ENCODE measurements around the gene EEIG1. TPM values are rescaled to one million over a fixed set of nuclear protein-coding genes. Genes with fewer than 3 reads are reported as not detected.
"Not testable (repeated sequence)": the region's sequence is repeated elsewhere in the genome, so short reads cannot be mapped to it uniquely, and the experiment has no call there.

The EEIG1 gene
- total RNA-seq, result 4.8 and 6.7 TPM in 2 replicates
- polyA plus RNA-seq (2012), result 32.8 TPM

DNA sequence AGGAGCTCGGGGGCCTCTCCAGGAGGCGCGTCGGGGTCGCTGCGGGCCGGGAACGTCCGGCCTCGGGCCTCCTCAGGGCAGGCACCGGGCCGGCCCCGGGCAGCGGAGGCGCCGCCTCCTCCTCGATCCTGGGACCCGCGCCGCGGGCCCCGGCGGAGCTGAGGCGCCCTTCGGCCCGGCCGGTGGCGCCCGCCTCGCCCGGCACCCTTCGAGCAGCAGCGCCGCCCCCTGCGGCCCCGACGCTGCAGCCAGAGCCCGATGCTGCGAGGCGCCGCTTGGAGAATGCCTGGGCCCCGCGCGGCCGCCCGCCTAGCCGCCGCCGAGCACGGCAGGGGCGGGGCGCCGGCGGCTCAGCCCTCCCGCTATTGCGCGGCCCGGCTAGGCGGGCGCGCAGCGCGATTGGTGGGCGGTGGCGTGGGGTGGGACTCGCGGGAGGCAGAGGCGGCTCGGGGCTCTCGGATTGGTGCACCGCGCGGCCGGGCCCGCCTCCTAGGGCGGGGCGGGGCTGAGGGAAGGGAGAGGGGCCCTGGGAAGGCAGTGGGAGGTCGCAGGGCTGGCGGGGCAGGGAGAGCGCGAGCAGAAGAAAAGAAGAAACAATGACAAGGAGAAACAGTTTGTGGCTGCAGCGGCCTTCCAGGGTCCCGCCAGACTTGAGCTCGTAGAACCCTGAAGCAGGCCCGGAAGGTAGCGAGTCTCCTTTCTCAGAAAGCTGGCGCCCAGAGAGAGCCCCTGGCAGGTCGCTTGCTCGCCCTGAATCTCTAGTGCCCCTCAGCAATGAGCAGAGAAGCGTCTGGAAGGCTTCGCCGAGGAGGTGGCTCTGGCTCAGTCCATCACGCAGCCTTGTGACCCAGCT lies at the start of gene EEIG1:
Gene EEIG1, minus strand, starts transcription at position 284 of the 853 bp plus-strand sequence. CDS start 852 bp downstream, outside the sequence.
- peak; percentile 94 for DNase-seq (ENCODE audit: low read depth)

DNA sequence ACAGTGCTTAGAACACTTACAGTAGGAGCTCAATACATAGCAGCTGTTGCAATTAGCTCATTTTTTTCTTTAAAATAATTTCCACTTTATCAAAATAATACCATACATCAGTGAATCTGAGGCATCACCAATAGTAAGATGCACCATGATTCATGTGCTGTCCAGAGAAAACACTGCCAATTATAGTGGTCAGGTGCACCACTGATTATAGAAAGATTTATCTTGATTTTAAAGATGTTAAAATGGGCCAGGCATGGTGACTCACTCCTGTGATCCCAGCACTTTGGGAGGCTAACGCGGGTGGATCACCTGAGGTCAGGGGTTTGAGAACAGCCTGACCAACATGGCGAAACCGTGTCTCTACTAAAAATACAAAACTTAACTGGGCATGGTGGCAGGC lies 46.9 kb upstream of the EEIG1 start:
- no peak for DNase-seq (ENCODE audit: low read depth)

DNA sequence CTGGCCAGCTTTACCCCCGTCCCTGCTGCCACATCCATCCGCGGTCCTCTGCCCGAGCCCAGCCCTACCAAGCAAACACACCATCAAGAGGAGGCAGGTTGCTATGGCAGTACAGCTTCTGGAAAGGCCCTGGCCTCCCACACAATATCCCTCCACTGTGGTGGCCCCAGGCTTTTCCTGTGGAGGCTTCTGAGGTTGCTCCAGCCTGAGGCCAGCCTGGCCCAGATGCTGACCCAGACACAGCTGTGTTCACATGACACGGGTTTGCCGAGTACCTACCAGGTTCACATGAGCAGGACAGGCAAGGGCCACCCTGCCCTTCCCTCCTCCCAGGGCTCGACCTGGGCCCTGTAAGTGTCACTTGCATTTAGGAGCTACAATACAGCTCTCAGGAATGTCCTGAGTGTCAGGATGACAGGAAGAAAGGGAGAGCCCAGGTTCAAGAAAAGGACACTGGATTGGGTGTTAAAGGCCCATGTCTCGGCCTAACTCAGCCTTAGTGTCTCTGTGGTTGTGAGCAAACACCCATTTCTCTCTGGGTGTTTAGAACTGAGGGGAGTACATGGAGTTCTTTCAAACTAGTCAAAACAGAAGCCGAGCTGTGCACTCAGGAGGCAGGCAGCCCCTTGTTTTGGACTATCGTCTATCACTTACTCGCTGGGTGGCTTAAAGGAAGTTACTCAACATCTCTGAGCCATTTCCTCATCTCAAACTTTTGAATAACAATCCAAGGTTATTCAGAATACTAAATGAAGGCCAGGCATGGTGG lies 46.2 kb upstream of the EEIG1 start:
- no peak for DNase-seq (ENCODE audit: low read depth)

DNA sequence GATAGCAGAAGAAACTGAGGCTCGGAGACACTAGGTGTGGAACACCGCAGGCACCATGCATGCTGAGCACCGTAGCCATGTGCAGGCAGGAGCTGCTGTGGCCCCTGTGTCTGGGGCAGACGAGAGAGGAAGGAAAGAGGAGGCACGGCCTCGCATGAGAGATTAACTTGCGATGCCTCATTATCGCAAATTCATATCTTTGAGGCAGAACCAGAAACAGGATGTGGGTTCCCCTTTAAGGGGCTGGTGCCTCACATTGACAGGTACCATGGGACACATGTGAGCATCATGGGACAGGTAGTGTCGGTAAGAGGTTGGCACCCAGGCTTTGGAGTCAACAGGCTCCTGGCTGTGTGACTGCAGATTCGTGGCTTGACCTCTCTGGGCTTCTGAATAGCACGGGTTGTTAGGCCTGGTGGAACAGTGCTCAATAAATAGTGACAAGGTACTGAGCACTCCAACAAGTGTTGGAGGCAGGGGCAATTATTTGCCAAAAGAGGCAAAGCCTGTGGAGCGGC lies 45.5 kb upstream of the EEIG1 start:
- DNase-seq (ENCODE audit: low read depth), result no peak

DNA sequence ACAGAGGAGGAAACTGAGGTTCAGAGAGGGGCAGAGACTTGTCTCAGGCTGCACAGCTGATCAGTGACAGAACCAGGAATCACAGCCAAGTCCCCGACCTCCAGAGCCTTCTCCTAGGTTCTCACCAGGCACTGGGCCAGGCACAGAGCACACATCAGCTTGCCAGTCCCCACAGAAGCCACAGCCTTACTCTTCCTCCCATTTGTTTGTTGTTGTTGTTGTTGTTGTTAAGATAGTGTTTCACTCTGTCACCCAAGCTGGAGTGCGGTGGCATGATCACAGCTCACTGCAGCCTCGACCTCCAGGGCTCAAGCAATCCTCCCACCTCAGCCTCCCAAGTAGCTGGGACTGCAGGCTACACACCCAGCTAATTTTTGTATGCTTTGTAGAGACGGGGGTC lies 44.9 kb upstream of the EEIG1 start:
- DNase-seq (ENCODE audit: low read depth), result no peak

DNA sequence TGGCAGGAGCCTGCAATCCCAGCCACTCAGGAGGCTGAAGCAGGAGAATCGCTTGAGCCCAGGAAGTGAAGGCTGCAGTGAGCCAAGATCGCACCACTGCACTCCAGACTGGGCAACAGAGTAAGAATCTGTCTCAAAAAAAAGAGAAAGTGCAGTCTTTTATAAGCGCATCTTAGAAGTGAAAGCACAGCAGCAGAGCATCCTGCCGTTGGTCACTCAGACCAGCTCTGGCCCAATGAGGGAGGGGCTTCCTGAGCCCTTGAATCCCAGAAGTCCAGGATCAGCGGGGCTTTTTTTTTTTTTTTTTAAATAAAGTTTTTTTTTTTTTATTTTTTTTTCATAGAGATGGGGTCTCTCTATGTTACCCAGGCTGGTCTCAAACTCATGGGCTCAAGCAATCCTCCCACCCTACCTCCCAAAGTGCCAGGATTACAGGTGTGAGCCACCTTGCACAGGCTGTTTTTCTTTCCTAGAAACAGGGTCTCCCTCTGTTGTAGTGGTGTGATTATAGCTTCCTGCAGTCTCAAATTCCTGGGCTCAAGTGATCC lies 44.0 kb upstream of the EEIG1 start:
- DNase-seq (ENCODE audit: low read depth), result no peak

DNA sequence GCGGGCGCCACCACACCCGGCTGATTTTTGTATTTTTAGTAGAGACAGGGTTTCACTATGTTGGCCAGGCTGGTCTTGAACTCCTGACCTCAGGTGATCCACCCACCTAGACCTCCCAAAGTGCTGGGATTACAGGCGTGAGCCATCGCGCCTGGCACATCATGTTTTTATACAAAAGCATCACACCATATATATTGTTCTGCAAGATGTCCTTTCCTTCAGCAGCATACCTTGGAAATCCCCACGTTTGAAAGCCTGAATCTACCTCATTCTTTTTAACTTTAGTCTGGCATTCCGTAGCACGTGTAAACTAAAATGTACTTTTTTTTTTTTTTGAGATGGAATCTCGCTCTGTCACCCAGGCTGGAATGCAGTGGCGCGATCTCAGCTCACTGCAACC lies 42.9 kb upstream of the EEIG1 start:
- not testable (repeated sequence) for DNase-seq (ENCODE audit: low read depth)

DNA sequence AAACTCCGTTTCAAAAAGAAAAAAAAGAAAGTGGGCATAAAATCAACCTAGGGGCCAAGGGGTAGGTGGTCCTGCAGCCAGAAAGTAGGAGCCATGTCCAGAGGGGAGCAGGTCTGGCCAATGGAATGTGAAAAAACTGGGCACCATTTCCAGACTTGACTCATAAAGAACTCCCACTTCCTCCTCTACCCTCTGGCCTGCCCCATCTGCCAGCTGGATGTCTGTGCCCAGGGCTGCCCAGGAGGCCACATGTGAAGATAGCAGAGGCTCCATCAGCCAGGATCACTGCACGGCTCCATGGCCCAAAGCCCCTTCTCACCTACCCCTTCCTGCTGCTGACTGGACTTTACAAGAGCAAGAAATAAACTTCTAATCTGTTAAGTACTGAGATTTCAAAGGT lies 42.1 kb upstream of the EEIG1 start:
- DNase-seq (ENCODE audit: low read depth), result peak; percentile 24

DNA sequence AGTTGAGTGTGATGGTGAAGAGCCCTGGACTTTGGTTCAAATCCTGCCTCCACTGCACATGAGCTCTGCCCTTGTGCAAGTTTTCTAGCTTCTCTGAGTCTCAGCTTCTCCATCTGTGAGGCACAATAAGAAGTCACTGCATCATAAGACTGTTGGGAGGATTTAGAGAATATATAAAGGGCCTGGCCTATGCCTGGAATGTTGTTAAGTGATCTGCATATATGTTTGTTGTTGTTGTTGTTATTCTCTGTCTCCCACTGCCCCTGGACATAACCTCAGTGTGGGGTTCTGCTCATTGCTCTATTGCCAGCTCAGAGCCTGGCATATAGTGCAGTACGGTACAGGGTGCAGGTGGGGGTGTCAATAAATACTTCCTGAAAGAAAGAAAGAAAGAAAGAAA lies 40.3 kb upstream of the EEIG1 start:
- DNase-seq (ENCODE audit: low read depth), result no peak

DNA sequence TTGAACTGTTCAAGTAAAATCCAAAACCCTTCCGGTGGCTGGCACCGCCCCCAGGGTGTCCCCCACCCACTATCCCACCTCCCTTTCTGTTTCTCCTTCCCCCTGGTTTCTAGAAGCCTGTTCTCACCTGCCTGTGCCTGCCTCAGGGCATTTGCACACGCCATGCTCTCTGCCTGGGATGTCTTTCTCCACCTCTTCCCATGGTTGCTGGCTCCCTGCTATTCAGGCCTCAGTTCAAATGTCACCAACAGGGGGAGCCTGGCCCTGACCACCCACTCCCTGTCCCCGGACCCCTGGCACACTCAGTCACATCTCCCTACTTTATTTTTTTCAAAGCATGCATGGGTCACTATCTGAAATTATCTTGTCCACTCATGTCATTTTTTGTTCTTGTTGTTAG lies 39.9 kb upstream of the EEIG1 start:
- DNase-seq (ENCODE audit: low read depth), result no peak

DNA sequence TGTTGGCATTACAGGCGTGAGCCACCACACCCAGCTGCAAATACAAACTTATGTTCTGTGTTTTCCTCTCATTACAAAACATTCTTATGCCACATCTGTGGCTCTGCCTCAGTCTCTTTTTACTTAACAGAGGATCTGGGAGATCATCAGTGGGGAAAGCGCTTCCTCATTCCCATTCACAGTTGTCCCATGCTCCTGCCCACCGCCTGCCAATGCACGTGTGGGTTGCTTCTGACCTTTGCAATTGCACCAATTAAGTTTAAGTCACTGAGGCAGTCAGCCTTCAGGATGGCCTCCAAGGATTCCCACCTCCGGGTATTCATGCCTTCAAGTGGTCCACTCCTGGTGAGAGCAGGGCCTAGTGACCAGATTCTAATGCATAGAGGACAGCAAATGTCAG lies 34.9 kb upstream of the EEIG1 start:
- no peak for DNase-seq (ENCODE audit: low read depth)

DNA sequence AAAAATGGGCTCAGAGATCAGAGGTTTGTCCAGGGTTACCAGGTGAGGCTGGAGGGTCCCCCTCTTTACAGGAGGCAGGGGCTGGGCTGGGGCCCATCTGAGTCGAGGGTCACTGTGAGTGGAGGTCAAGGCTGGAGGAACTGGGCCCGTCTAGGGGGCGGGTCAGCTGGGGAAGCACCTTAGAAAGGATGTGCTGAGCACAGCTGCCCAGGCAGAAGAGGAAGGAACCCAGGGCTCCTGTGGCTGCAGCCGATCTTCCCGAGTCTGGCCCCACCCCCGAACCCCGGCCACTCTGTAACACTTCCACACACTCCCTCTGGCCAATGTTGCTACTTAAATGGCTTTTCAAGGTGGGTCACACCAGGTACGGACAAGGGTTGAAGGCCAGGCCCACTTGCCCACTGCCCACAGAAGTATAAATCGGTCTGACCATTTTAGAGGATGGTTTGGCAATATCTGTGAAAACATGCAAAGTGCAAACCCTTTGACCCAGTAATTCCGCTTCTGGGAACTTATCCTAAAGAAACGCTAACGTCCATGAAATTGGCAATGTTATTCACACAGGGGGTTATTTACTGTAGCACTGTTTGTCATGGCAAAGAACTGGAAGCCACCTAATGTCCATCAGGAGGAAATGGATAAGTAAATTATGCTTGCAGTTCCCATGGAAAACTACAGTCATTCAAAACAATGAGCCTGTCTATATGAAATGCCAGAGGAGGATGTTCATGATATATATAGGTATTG lies 30.5 kb upstream of the EEIG1 start:
- no peak for DNase-seq (ENCODE audit: low read depth)

DNA sequence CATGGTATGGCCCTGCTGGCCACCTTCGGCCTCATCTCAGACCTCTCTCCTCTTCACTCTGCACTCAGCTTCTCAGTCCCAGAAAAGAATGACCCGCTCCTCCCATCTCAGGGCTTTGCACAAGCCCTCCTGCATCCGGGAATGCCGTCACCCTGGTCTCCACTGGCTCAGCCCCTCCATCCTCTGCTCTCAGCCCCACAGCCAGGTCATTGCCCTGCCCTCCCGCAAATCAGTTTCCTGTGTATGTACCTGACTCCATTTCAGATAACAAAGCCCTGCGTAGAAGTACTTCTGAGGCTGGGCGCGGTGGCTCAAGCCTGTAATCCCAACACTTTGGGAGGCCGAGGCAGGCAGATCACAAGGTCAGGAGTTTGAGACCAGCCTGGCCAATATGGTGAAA lies 28.9 kb upstream of the EEIG1 start:
- no peak for DNase-seq (ENCODE audit: low read depth)

DNA sequence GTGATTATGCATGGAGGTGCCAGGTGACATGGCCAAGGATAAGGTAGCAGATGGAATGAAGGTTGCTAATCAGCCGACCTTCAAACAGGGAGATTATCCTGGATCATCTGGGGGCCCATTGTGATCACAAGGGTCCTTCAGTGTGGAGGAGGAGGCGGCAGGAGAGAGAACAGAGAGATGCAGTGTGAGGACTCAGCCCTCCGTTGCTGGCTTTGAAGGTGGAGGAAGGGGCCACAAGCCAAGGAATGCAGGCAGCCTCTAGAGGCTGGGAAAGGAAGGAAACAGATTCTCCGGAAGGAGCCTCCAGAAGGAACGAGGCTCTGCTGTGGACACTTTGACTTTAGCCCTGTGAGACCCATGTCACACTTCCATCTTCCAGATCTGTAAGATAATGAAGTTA lies 27.4 kb upstream of the EEIG1 start:
- no peak for DNase-seq (ENCODE audit: low read depth)

DNA sequence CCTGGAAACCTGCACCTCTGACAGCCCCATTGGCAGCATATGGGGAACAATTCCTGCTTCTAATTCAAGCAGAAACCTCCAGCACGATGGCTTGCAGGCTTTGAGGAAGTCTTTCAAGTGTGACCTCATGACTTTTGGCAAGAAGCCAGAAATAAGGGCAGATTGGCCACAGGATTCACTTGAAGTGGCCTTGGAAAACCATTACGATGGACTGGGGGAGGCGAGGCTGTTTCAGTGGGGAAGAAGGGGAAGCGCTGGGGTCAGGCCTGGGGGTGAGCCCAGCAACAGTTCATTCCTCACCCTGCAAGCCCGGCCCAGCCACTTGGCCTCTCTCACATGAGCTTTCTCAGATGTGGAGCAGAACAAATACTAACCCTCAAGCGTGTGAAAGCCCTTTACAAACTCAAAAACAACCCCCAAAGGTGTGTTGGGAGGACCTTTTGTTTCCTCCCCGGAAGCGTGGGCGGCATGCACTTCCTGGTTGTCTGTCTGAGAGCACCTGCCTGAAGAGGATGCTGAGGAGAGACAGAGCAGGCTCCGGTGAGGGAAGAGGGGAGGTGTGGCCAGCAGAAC lies 26.9 kb upstream of the EEIG1 start:
- peak; percentile 43 for DNase-seq (ENCODE audit: low read depth)

DNA sequence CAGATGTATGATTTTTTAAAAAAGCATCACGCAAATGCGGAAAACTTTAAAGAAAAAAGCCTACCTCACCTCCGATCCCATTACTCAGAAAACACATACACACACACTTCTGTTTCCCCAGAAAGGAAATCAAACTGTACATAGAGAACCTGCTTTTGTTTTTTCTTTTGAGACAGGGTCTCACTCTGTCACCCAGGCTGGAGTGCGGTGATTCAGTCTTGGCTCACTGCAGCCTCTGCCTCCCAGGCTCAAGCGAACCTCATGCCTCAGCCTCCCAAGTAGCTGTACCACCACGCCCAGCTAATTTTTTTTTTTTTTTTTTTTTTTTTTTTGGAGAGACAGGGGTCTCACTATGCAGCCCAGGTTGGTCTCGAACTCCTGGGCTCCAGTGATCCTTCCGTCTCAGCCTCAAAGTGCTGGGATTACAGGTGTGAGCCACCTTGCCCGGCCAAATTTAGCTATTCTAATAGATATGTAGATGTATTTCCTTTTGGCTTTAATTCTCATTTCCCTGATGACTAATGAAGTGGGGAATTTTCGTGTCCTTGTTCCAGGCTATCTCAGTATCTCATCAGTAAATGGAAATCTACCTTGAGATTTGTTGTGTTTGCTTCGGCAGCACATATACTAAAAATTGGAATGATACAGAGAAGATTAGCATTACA lies 25.7 kb upstream of the EEIG1 start:
- DNase-seq (ENCODE audit: low read depth), result no peak

DNA sequence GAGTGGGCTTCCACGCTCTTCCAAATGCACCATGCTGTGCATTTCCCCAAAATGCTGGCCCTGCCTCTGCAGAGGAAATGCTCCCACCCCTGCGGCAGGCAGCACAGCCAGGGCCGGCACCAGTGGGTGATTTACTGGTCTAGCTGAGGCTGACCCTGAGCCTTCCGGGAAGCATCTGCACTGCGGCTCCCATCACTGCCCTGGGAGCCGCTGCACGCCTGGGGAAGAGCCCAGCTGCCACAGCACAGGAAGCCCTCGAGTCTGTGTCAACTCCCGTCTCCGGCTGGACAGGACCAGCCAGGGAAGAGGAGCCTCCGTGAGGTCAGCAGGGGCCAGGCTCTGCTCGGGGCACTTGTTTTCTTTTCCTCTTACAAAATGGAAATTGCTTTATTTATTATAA lies 25.1 kb upstream of the EEIG1 start:
- DNase-seq (ENCODE audit: low read depth), result peak; percentile 40

DNA sequence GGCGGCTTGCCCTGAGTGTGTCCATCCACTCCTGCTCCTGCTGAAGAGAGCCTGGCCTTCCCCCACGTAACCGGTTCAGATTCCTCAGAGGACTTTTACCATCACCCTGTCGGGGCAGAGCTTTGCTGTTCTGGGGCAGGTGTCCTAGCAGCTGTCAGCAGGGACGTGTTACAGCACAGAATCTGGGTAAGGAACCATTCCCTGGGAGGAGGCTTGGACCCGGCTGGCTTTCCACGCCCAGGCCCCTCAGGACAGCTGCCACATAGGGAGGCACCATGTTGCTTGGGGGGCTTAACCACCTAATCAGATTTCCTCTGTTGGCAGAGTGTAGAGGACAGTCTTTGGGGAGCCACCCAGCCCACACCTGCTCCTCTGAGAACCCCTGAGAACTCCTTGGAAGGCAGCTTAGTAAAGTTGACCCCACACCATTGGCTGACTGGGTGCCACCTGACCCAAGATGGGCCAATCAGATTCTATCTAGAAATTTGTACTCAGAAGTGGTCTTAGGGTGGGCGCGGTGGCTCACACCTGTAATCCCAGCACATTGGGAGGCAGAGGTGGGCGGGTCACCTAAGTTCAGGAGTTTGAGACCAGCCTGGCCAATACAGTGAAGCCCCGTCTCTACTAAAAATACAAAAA lies 23.3 kb upstream of the EEIG1 start:
- DNase-seq (ENCODE audit: low read depth), result peak; percentile 76

DNA sequence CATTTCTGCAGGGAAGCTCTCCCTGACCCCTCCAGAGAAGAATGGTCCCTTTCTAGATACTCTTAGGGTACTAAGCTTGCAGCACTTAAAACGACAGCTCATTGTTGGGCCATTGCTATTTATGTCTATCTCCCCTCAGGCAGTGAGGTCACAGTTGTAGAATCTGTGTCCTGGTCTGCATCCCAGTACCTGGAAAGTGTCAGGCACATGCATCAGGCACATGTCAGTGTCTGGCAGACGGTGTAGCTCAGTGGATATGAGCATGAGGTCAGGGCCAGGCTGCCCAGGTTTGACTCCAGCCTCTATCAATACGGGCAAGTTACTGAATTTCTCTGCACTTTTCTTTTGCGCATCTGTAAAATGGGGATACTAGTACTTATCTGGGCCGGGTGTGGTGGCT lies 22.2 kb upstream of the EEIG1 start:
- DNase-seq (ENCODE audit: low read depth), result no peak

DNA sequence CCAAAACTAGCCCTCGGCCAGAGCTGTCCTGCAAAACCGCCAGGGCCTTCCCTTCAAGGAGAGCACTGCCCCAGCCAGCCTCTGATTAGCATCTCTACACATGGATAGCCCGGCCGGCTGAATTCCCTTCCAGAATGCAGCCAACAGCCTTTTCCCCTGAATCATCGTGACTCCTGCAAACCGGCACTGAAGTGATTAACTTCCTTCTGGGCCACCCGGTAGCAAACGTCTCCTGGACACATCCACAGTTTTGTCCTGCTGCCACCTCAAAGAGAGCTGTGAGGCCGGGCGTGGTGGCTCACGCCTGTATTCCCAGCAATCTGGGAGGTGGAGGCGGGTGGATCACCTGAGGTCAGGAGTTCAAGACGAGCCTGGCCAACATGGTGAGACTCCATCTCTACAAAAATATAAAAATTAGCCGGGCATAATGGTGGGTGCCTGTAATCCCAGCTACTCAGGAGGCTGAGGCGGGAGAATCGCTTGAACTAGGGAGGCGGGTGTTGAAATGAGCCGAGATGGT lies 21.1 kb upstream of the EEIG1 start:
- peak; percentile 66 for DNase-seq (ENCODE audit: low read depth)

All from myocyte (in vitro differentiated cells).